Liver (tissue), 3 donors: ENCODE data around the gene MYRF.

Experiments
- CTCF ChIP-seq: fragments of 150-350 bp; IDR thresholded peaks from 2 replicates; pipeline ENCODE4 v1.5.1; 2017; ENCODE audit warnings: improper control_type of control experiment, low read depth, low read length; ENCODE audit not compliant: missing input control
- JUND ChIP-seq, 2 donors: IDR thresholded peaks; 2 replicates each; pipeline ENCODE4 v1.6.1; 2016; ENCODE audit warnings: antibody characterized with exemption in 2 of 2
- RAD21 ChIP-seq, 2 donors: IDR thresholded peaks; 2 replicates each; pipeline ENCODE4 v1.6.1; 2016; ENCODE audit warnings: antibody characterized with exemption in 2 of 2, mild to moderate bottlenecking in 2 of 2
- SP1 ChIP-seq: IDR thresholded peaks from 2 replicates; pipeline ENCODE4 v1.6.1; 2018; ENCODE audit warnings: antibody characterized with exemption, mild to moderate bottlenecking
- TAF1 ChIP-seq: conservative IDR thresholded peaks from 2 replicates; pipeline ENCODE4 v1.6.1; 2016; ENCODE audit warnings: antibody characterized with exemption, mild to moderate bottlenecking
- YY1 ChIP-seq: IDR thresholded peaks from 2 replicates; pipeline ENCODE4 v1.6.1; 2016; ENCODE audit warnings: antibody characterized with exemption, mild to moderate bottlenecking
- TF ChIP-seq, protein P1 (sequence below): IDR thresholded peaks from 2 replicates; pipeline ENCODE4 v1.6.1; 2016; ENCODE audit warnings: antibody characterized with exemption, mild to moderate bottlenecking
- TF ChIP-seq, protein P2 (sequence below): IDR thresholded peaks from 2 replicates; pipeline ENCODE4 v1.6.1; 2016; ENCODE audit warnings: antibody characterized with exemption
- donor health status: healthy.
- donor health status: healthy.

DNA sequence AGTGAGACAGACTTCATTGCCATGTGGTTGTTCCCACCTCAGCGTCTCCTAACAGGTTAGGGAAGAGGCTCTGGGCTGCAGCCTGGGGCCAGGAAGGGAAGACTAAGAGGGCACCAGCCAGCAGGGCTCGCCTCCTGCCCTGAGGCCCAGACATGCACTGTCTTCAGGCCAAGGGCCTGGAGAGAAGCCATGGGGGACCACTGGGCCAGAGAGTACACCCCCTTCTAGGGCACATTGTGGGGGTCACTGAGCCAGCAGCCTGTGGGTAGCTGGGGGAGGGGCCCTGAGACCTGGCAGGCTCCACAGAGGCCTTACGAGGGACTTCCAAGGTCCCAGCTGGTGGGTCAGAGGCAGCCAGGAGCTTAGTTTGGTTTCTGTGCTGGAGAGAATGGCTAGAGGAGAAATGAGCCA is 25.0 kb upstream of the MYRF start:
- TF ChIP-seq TAF1, result no peak
- TF ChIP-seq, protein P1, sequence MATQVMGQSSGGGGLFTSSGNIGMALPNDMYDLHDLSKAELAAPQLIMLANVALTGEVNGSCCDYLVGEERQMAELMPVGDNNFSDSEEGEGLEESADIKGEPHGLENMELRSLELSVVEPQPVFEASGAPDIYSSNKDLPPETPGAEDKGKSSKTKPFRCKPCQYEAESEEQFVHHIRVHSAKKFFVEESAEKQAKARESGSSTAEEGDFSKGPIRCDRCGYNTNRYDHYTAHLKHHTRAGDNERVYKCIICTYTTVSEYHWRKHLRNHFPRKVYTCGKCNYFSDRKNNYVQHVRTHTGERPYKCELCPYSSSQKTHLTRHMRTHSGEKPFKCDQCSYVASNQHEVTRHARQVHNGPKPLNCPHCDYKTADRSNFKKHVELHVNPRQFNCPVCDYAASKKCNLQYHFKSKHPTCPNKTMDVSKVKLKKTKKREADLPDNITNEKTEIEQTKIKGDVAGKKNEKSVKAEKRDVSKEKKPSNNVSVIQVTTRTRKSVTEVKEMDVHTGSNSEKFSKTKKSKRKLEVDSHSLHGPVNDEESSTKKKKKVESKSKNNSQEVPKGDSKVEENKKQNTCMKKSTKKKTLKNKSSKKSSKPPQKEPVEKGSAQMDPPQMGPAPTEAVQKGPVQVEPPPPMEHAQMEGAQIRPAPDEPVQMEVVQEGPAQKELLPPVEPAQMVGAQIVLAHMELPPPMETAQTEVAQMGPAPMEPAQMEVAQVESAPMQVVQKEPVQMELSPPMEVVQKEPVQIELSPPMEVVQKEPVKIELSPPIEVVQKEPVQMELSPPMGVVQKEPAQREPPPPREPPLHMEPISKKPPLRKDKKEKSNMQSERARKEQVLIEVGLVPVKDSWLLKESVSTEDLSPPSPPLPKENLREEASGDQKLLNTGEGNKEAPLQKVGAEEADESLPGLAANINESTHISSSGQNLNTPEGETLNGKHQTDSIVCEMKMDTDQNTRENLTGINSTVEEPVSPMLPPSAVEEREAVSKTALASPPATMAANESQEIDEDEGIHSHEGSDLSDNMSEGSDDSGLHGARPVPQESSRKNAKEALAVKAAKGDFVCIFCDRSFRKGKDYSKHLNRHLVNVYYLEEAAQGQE, result no peak
- TF ChIP-seq CTCF, result no peak
- no peak for TF ChIP-seq RAD21 (IDR thresholded peaks at IDR 0.05)
- TF ChIP-seq JUND (IDR thresholded peaks at IDR 0.05), result no peak
- no peak for TF ChIP-seq SP1
- TF ChIP-seq YY1, result no peak
- TF ChIP-seq, protein P2, sequence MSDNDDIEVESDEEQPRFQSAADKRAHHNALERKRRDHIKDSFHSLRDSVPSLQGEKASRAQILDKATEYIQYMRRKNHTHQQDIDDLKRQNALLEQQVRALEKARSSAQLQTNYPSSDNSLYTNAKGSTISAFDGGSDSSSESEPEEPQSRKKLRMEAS, result no peak
